ENCODE results near the gene ADGRG4.

ADGRG4 gene

GRCh38 chrX:136456133-136456532 is 155.4 kb downstream of the ADGRG4 start:
- DNase-seq (ENCODE audit: insufficient read length, low spot score) = no peak
- FAIRE-seq = no peak

DNA sequence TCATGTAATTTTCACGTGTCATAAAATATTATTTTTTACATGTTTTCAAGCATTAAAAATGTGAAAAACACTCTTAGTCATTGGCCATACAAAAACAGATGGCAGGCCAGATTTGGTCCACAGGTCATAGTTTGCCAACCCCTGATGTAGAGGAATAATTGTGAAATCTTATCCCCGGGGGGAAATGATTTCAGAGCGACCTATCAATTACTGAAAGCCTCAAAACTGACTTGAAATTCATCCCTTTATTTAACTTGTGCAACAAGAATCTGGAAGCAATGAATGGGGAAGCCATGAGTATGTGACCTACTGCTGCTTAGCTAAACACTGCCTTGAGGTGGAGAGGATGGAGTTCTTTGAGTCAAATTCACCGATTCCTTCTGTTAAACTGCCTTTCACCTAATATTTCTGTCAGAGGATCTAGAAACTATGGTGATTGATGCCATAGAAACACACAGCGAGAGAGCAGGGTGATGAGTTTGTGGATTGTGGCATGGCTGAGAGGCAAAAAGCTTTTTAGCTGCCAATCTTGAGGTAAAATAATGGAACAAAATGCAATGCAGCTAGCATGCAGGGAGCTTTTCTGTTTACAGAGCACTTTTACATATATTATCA is 156.6 kb downstream of the ADGRG4 start:
- DNase-seq (ENCODE audit: insufficient read length, low spot score) = no peak
- FAIRE-seq = no peak

GRCh38 chrX:136464589-136464988 is 163.8 kb downstream of the ADGRG4 start:
- no peak for FAIRE-seq

More at GRCh38 chrX:136464589-136464988, 163.8 kb downstream of the ADGRG4 start:
- no peak for DNase-seq (ENCODE audit: insufficient read length, low spot score)

Measured in HTR-8/SVneo (cell line).